GM19438 (cell line): ENCODE measurements around the gene AK5.

Experiments
- ATAC-seq: cut with Tn5 transposase; IDR thresholded peaks from one replicate; pipeline ENCODE4 v1.9.1; 2021; ENCODE audit warnings: low read depth; ENCODE audit not compliant: unreplicated experiment

Gene AK5

GRCh38 chr1:77562596-77563150 lies 280.9 kb downstream of the AK5 start:
- no peak for ATAC-seq

GRCh38 chr1:77565321-77565720 lies 283.5 kb downstream of the AK5 start:
- no peak for ATAC-seq

GRCh38 chr1:77571642-77572041 lies 289.8 kb downstream of the AK5 start:
- no peak for ATAC-seq

DNA sequence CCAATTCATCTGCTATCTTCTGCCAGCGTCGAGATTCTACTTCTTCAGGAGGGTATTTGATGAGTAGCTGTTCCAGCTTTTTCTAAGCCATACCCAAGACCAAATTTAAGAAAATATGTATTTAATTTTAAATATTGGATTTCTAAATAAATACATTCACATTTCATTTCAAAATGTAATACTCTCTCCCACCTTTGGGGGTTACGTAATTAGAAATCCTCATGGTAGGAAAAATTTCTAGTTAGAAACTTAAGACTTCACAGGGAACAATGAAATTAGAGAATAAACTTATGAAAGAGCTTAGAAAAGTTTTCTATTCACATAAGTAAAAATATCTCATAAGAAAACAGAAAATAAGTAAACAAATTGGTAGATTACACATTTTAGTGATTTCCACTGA lies 297.7 kb downstream of the AK5 start:
- ATAC-seq, result no peak

DNA sequence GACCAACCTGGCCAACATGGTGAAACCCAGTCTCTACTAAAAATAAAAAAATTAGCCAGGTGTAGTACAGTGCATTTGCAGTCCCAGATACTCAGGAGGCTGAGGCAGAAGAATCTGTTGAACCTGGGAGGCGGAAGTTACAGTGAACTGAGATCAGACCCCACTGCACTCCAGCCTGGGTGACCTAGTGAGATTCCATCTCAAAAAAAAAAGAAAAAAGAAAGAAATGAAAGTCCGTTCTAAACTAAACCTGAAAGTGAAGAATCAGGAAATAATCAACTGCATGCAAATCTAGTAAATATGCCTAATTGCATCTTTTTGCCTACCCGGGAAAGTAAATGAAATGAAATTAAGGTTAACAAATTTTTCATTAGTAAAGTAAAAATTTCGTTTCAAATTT lies 301.1 kb downstream of the AK5 start:
- peak; percentile 86 for ATAC-seq

GRCh38 chr1:77583483-77583882 lies 301.7 kb downstream of the AK5 start:
- ATAC-seq, result no peak

DNA sequence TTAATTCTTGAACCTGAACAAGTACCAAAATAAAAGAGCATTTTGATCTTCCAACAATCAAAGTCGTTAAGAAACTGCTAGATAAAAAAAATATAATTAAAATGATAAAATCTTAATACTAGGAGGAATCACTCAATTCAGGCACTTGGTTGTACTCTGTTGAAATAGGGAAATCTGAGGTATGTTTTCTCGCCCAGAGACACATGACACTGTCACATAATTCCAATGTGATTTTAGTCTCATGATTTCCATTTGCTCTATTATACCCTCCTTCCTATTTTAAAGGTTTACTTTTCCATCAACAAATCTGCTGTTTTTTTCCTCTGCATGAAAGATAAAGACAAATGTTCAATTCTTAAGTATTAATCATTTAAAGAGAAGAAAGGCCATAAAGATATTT lies 303.1 kb downstream of the AK5 start:
- no peak for ATAC-seq

- ATAC-seq, result no peak
Observed at GRCh38 chr1:77585610-77586314, 303.9 kb downstream of the AK5 start.

DNA sequence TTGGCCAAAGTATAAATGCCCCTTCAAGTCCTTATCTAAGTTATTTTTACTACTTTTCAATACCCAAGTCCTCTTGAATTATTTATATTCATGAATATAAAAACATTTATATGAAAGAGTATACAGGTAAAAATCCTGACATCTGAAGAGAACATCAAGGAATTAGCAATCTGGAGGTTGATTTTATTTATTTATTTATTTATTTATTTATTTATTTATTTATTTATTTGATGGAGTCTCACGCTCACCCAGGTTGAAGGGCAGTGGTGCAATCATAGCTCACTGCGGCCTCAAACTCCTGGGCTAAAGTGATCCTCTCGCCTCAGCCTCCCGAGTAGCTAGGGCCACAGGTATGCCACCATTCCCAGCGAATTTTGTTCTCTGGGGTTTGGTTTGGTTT lies 307.4 kb downstream of the AK5 start:
- ATAC-seq, result no peak

DNA sequence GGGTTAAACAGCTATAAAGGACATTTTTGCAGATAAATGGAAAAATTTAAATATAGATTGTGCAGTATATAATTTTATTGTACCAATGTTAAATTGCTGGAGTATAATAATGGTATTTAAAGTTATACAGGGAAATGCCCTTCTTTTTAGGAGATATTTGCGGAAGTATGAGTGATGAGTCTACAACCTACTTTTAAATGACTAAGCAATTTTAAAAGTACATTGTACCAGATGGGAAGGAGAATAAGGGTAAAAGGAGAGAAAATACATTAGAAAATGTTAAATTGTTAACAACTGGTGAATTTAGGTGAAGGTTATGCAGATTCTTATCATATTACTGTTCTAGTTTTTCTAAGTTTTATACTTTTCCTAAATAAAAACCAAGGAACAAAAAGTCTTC lies 308.8 kb downstream of the AK5 start:
- no peak for ATAC-seq

- ATAC-seq, result no peak
Observed at GRCh38 chr1:77592906-77593305, 311.1 kb downstream of the AK5 start.

- ATAC-seq, result peak; percentile 80
Observed at GRCh38 chr1:77594366-77595112, 312.7 kb downstream of the AK5 start.

GRCh38 chr1:77597310-77597709 lies 315.5 kb downstream of the AK5 start:
- ATAC-seq, result no peak

DNA sequence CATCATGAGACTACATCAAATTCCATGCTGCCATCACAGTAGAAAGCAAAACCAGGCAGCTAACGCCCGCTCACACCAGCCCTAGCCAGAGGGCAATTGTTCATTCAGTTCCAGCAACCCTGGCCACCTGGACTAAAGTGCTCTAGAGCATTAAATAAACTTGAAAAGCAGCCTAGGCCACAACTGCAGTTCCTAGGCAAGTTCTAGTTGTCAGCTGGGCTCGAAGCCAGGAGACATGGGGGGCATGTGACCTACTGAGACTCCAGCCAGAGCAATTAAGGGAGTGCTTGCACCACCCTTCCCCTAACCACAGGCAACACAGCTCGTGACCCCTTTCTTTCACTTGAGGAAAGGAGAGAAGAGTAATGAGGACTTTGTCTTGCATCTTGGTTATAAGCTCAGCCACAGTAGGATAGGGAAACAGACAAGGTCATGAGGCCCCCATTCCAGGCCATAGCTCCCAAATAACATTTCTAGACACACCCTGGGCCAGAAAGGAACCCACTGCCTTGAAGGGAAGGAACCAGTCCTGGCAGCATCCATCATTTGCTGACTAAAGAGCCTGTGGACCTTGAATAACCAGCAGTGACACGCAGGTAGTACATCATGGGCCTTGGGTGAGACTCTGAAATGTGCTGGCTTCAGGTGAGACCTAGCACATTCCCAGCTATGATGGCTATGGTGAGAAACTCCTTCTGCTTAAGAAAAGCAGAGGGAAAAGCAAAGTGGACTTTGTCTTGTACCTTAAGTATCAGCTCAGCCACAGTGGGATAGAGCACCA lies 323.6 kb downstream of the AK5 start:
- ATAC-seq, result no peak

DNA sequence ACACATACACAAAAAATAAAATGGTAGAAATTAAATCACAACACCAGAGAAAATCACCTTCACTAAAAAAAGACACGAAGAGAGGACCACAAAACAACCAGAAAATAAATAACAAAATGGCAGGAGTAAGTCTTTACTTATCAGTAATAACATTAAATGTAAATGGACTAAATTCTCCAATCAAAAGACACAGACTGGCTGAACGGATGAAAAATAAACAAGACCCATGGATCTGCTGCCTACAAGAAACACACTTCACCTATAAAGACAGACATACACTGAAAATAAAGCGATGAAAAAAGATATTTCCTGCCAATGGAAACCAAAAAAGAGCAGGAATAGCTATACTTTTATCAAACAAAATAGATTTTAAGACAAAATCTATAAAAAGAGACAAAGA lies 327.1 kb downstream of the AK5 start:
- ATAC-seq, result no peak
